ENCODE measurements around the gene RBM7. TPM values are rescaled to one million over a fixed set of nuclear protein-coding genes. Genes with fewer than 3 reads are reported as not detected.
A peak's percentile ranks its signal among the peaks of the same experiment; 100 is the strongest.

RBM7 gene
- total RNA-seq, 1 experiment from 2014 or later, result 41.1 TPM

- TF ChIP-seq CTCF (conservative IDR thresholded peaks at IDR 0.05; ENCODE audit: low read depth, low read length) (no peak), EZH2 (IDR thresholded peaks at IDR 0.05; ENCODE audit: borderline replicate concordance, low read depth, low read length, poor library complexity, severe bottlenecking) (no peak)
- Histone ChIP-seq H3K9me3 (ENCODE audit: low read depth, low read length, poor library complexity, severe bottlenecking) (no peaks in the 10 kb centered on the region), H3K4me1 (ENCODE audit: insufficient read depth, low read length, poor library complexity, severe bottlenecking) (peaks cover 12% of the 10 kb centered on the region), H3K27ac (ENCODE audit: low read depth, low read length, poor library complexity, severe bottlenecking) (peak overlapping the region; percentile 12), H3K36me3 (ENCODE audit: insufficient read depth, low read length, poor library complexity, severe bottlenecking) (peaks cover 3% of the 10 kb centered on the region), H3K27me3 (replicated peaks; ENCODE audit: insufficient read depth, low read depth, low read length, poor library complexity) (no peaks in the 10 kb centered on the region), H3K4me3 (ENCODE audit: low read depth, low read length, poor library complexity, severe bottlenecking) (no peak overlapping the region)
- BruUV-seq (replicated peaks), result no TSS peak
- intact Hi-C loops (cut with micrococcal nuclease; ENCODE audit: unreplicated experiment), result loop anchor here (5.0 kb wide), 1 partner anchor 56 kb away; no protein-coding TSS in a partner anchor
- CTCF ChIA-PET, result no interaction called here
- DNase-seq (ENCODE audit: low spot score), result no peak
- POLR2A ChIA-PET (ENCODE audit: low non-redundant PET), result no interaction called here
Observed at GRCh38 chr11:114398303-114398920, 2.1 kb upstream of the RBM7 start.

- peak overlapping the region; percentile 95 for H3K27ac ChIP-seq (ENCODE audit: low read depth, low read length, poor library complexity, severe bottlenecking)
- H3K9me3 ChIP-seq (ENCODE audit: low read depth, low read length, poor library complexity, severe bottlenecking), result no peaks in the 10 kb centered on the region
- BruUV-seq (replicated peaks), result no TSS peak
- TF ChIP-seq EZH2 (IDR thresholded peaks at IDR 0.05; ENCODE audit: borderline replicate concordance, low read depth, low read length, poor library complexity, severe bottlenecking) (no peak), CTCF (conservative IDR thresholded peaks at IDR 0.05; ENCODE audit: low read depth, low read length) (no peak)
- DNase-seq (ENCODE audit: low spot score), result no peak
- intact Hi-C loops (cut with micrococcal nuclease; ENCODE audit: unreplicated experiment), result loop anchor here (5.0 kb wide), 2 partner anchors 38 to 57 kb away; partner anchors contain the start of gene REXO2
- peak overlapping the region; percentile 73 for H3K4me3 ChIP-seq (ENCODE audit: low read depth, low read length, poor library complexity, severe bottlenecking)
- ChIA-PET POLR2A (ENCODE audit: low non-redundant PET) (no interaction called here), CTCF (no interaction called here)
- H3K27me3 ChIP-seq (replicated peaks; ENCODE audit: insufficient read depth, low read depth, low read length, poor library complexity), result no peaks in the 10 kb centered on the region
- H3K36me3 ChIP-seq (ENCODE audit: insufficient read depth, low read length, poor library complexity, severe bottlenecking), result peaks cover 9% of the 10 kb centered on the region
- H3K4me1 ChIP-seq (ENCODE audit: insufficient read depth, low read length, poor library complexity, severe bottlenecking), result peaks cover 12% of the 10 kb centered on the region
Observed at GRCh38 chr11:114399490-114400215, 813 bp upstream of the RBM7 start.

- TSS peak; percentile 56 for BruUV-seq (replicated peaks)
- TF ChIP-seq CTCF (conservative IDR thresholded peaks at IDR 0.05; ENCODE audit: low read depth, low read length), result no peak
- no peak for TF ChIP-seq EZH2 (IDR thresholded peaks at IDR 0.05; ENCODE audit: borderline replicate concordance, low read depth, low read length, poor library complexity, severe bottlenecking)
- ChIA-PET CTCF (interaction anchor here (0.5 kb wide), 1 partner anchor 285 kb away, joined by 3 read pairs; no protein-coding TSS in a partner anchor), POLR2A (ENCODE audit: low non-redundant PET) (interaction anchor here (0.8 kb wide), 1 partner anchor 31 kb away, joined by 3 read pairs; no protein-coding TSS in a partner anchor)
- intact Hi-C loops (cut with micrococcal nuclease; ENCODE audit: unreplicated experiment), result loop anchor here (5.0 kb wide), 1 partner anchor 36 kb away; the partner anchor contains the start of gene REXO2
- H3K27ac ChIP-seq (ENCODE audit: low read depth, low read length, poor library complexity, severe bottlenecking), result peak overlapping the region; percentile 95
- peaks cover 22% of the 10 kb centered on the region for H3K36me3 ChIP-seq (ENCODE audit: insufficient read depth, low read length, poor library complexity, severe bottlenecking)
- no peak for DNase-seq (ENCODE audit: low spot score)
- peaks cover 12% of the 10 kb centered on the region for H3K4me1 ChIP-seq (ENCODE audit: insufficient read depth, low read length, poor library complexity, severe bottlenecking)
- H3K9me3 ChIP-seq (ENCODE audit: low read depth, low read length, poor library complexity, severe bottlenecking), result no peaks in the 10 kb centered on the region
- H3K27me3 ChIP-seq (replicated peaks; ENCODE audit: insufficient read depth, low read depth, low read length, poor library complexity), result no peaks in the 10 kb centered on the region
- H3K4me3 ChIP-seq (ENCODE audit: low read depth, low read length, poor library complexity, severe bottlenecking), result peak overlapping the region; percentile 73
Observed at GRCh38 chr11:114400915-114401223, 403 bp downstream of the RBM7 start.
